H9 (cell line): ENCODE data around the gene LBH. TPM values are rescaled to one million over a fixed set of nuclear protein-coding genes. Genes with fewer than 3 reads are reported as not detected.

ENCODE experiments used
- DNase-seq: peaks from one replicate; pipeline ENCODE4 v3.0.0-alpha.2; 2017
- H2AFZ ChIP-seq: one replicate; pipeline ENCODE4 v1.6.1; 2013; ENCODE audit warnings: mild to moderate bottlenecking, low read length, control low read depth, moderate library complexity
- H2AK5ac ChIP-seq: 2 replicates; pipeline ENCODE4 v1.6.1; 2013; ENCODE audit warnings: low read length, control low read depth, mixed read lengths; ENCODE audit not compliant: insufficient read length
- H2BK120ac ChIP-seq: one replicate; pipeline ENCODE4 v1.6.1; 2013; ENCODE audit warnings: low read depth, mild to moderate bottlenecking, low read length, control low read depth, inconsistent platforms; ENCODE audit not compliant: poor library complexity, severe bottlenecking
- H2BK12ac ChIP-seq: 2 replicates; pipeline ENCODE4 v1.6.1; 2013; ENCODE audit warnings: low read length, control low read depth, mixed read lengths, low read depth; ENCODE audit not compliant: insufficient read length
- H2BK15ac ChIP-seq: 2 replicates; pipeline ENCODE4 v1.6.1; 2013; ENCODE audit warnings: low read depth, low read length, control low read depth
- H2BK20ac ChIP-seq: one replicate; pipeline ENCODE4 v1.6.1; 2013; ENCODE audit warnings: low read depth, mild to moderate bottlenecking, low read length, control low read depth, inconsistent platforms; ENCODE audit not compliant: poor library complexity, severe bottlenecking
- H2BK5ac ChIP-seq: 2 replicates; pipeline ENCODE4 v1.6.1; 2013; ENCODE audit warnings: low read length, control low read depth, mixed read lengths; ENCODE audit not compliant: insufficient read length
- H3K14ac ChIP-seq: 2 replicates; pipeline ENCODE4 v1.6.1; 2013; ENCODE audit warnings: low read length, control low read depth; ENCODE audit not compliant: insufficient read depth
- H3K18ac ChIP-seq: 2 replicates; pipeline ENCODE4 v1.6.1; 2013; ENCODE audit warnings: low read depth, mild to moderate bottlenecking, mixed read lengths, low read length, control low read depth; ENCODE audit not compliant: insufficient read length
- H3K23ac ChIP-seq: 2 replicates; pipeline ENCODE4 v1.6.1; 2013; ENCODE audit warnings: low read length, control low read depth, mixed read lengths, low read depth; ENCODE audit not compliant: insufficient read length
- H3K23me2 ChIP-seq: 2 replicates; pipeline ENCODE4 v1.6.1; 2013; ENCODE audit warnings: low read depth, mild to moderate bottlenecking, mixed read lengths, low read length, control low read depth; ENCODE audit not compliant: insufficient read length, poor library complexity, severe bottlenecking
- H3K27ac ChIP-seq: 2 replicates; pipeline ENCODE4 v1.5.1; 2013; ENCODE audit warnings: low read length, control low read depth, mixed read lengths, low read depth; ENCODE audit not compliant: insufficient read length
- H3K27me3 ChIP-seq: 2 replicates; pipeline ENCODE4 v1.6.1; 2013; ENCODE audit warnings: low read length, control low read depth, inconsistent platforms; ENCODE audit not compliant: insufficient read depth
- H3K4ac ChIP-seq: 2 replicates; pipeline ENCODE4 v1.6.1; 2013; ENCODE audit warnings: low read depth, mild to moderate bottlenecking, control low read depth, inconsistent platforms, low read length, moderate library complexity
- H3K4me1 ChIP-seq: 2 replicates; pipeline ENCODE4 v1.6.1; 2013; ENCODE audit warnings: low read length, control low read depth, inconsistent platforms; ENCODE audit not compliant: insufficient read depth
- H3K4me2 ChIP-seq: 2 replicates; pipeline ENCODE4 v1.6.1; 2013; ENCODE audit warnings: low read length, control low read depth, mixed read lengths; ENCODE audit not compliant: insufficient read length, insufficient read depth
- H3K56ac ChIP-seq: 2 replicates; pipeline ENCODE4 v1.6.1; 2013; ENCODE audit warnings: low read depth, mild to moderate bottlenecking, mixed read lengths, low read length, control low read depth; ENCODE audit not compliant: insufficient read length
- H3K79me1 ChIP-seq: 2 replicates; pipeline ENCODE4 v1.6.1; 2013; ENCODE audit warnings: low read depth, mild to moderate bottlenecking, moderate library complexity, low read length, control low read depth, inconsistent platforms; ENCODE audit not compliant: insufficient read depth, poor library complexity, severe bottlenecking
- H3K79me2 ChIP-seq: 2 replicates; pipeline ENCODE4 v1.6.1; 2013; ENCODE audit warnings: low read length, control low read depth, inconsistent platforms; ENCODE audit not compliant: insufficient read depth
- H3K9ac ChIP-seq: 2 replicates; pipeline ENCODE4 v1.6.1; 2013; ENCODE audit warnings: low read length, control low read depth, mixed read lengths; ENCODE audit not compliant: insufficient read length; ENCODE audit errors: extremely low read depth
- H3K9me3 ChIP-seq: one replicate; pipeline ENCODE4 v1.6.1; 2013; ENCODE audit warnings: low read depth, low read length, inconsistent platforms; ENCODE audit not compliant: control insufficient read depth
- H3T11ph ChIP-seq: one replicate; pipeline ENCODE4 v1.6.1; 2013; ENCODE audit warnings: mild to moderate bottlenecking, low read length, control low read depth, inconsistent platforms
- H4K20me1 ChIP-seq: one replicate; pipeline ENCODE4 v1.6.1; 2013; ENCODE audit not compliant: control insufficient read depth, insufficient read length, insufficient read depth
- H4K5ac ChIP-seq: 2 replicates; pipeline ENCODE4 v1.6.1; 2013; ENCODE audit warnings: low read depth, mild to moderate bottlenecking, mixed read lengths, low read length, control low read depth; ENCODE audit not compliant: insufficient read length
- H4K8ac ChIP-seq: replicated peaks from 2 replicates; pipeline ENCODE4 v1.6.1; 2013; ENCODE audit warnings: low read length, control low read depth, mixed read lengths, low read depth; ENCODE audit not compliant: insufficient read length
- H4K91ac ChIP-seq: 2 replicates; pipeline ENCODE4 v1.6.1; 2013; ENCODE audit warnings: low read depth, mild to moderate bottlenecking, moderate library complexity, mixed read lengths, low read length, control low read depth; ENCODE audit not compliant: insufficient read length
- H3K27ac Mint-ChIP-seq, 3 experiments: 2 replicates in 2 of 3; 3 replicates in 1 of 3; pipeline ENCODE4 v1.8.0; 2020 to 2021; ENCODE audit warnings: mixed read lengths in 3 of 3, mild to moderate bottlenecking in 1 of 3, moderate library complexity in 1 of 3
- H3K27me3 Mint-ChIP-seq: 2 replicates; pipeline ENCODE4 v1.8.0; 2021; ENCODE audit warnings: low read depth, mild to moderate bottlenecking, moderate library complexity, mixed read lengths
- H3K36me3 Mint-ChIP-seq, 3 experiments: 2 replicates in 2 of 3; 3 replicates in 1 of 3; pipeline ENCODE4 v1.8.0; 2020 to 2021; ENCODE audit warnings: low read depth in 3 of 3, mixed read lengths in 3 of 3; ENCODE audit not compliant: insufficient read depth in 1 of 3
- H3K4me1 Mint-ChIP-seq, 2 experiments: 2 replicates each; pipeline ENCODE4 v1.8.0; 2020; ENCODE audit warnings: mixed read lengths in 2 of 2
- H3K4me3 Mint-ChIP-seq, 2 experiments: 2 replicates in 1 of 2; 3 replicates in 1 of 2; pipeline ENCODE4 v1.8.0; 2020 to 2021; ENCODE audit warnings: mild to moderate bottlenecking in 2 of 2, mixed read lengths in 2 of 2, moderate library complexity in 1 of 2
- H3K9me3 Mint-ChIP-seq, 2 experiments: 2 replicates in 1 of 2; 3 replicates in 1 of 2; pipeline ENCODE4 v1.8.0; 2020; ENCODE audit warnings: mild to moderate bottlenecking in 2 of 2, mixed read lengths in 2 of 2, moderate library complexity in 1 of 2
- WGBS: extraction: QIAGEN DNeasy Blood & Tissue Kit; methylation state at CpG from one replicate; pipeline ENCODE4 v1.1.7; 2013; ENCODE audit warnings: missing lambda C conversion rate, low lambda C conversion rate, mixed read lengths; ENCODE audit not compliant: insufficient read length; ENCODE audit errors: extremely low coverage; 5-methylcytosine and 5-hydroxymethylcytosine counted together
- total RNA-seq: library from RNA; stranded (reverse); gene quantifications from 2 replicates; pipeline ENCODE4 v1.2.1, GENCODE V29; 2021
- TF ChIP-seq, protein P1 (sequence below): fragments of 200-600 bp; sonication (generic); conservative IDR thresholded peaks from 3 replicates; pipeline ENCODE4 v1.8.0; 2021; ENCODE audit warnings: antibody characterized with exemption, mild to moderate bottlenecking

The LBH gene
- total RNA-seq, 1 experiment from 2014 or later: 53.0 TPM

DNA sequence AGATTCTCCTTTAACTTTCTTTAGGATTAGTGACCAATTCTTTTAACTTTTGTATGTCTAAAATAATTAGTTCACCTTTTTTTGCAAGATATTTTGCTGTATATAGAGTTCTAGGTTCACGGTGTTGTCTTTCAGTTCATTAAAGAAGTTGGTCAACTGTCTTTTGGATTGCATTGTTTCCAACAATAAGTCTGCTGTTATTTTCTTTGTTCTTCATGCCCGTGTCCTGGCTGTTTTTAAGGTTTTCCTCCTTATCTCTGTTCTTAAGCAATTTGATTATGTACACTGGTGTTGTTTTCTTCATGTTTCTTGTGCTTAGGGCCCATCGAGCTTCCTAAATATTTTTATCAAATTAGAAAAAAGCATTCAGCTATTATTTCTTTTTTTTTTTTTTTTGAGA is 54.4 kb downstream of the LBH start:
- Histone ChIP-seq H3T11ph (no peak overlapping the region), H3K4me1 (peaks cover 17% of the 10 kb centered on the region; the same call in 1 of the 2 replicates), H3K27me3 (no peaks in the 10 kb centered on the region), H2BK20ac (no peak overlapping the region), H4K8ac (no peak overlapping the region), H2AK5ac (no peak overlapping the region), H4K91ac (no peak overlapping the region), H3K27ac (no peak overlapping the region), H2BK12ac (no peak overlapping the region), H3K9ac (no peak overlapping the region), H3K9me3 (no peaks in the 10 kb centered on the region), H2BK15ac (no peak overlapping the region), H3K23ac (no peak overlapping the region), H2BK5ac (no peak overlapping the region), H3K14ac (no peak overlapping the region), H3K18ac (no peak overlapping the region), H2BK120ac (no peak overlapping the region), H3K4me2 (no peak overlapping the region), H4K5ac (no peak overlapping the region), H3K56ac (no peak overlapping the region), H3K79me2 (no peaks in the 10 kb centered on the region), H4K20me1 (no peaks in the 10 kb centered on the region), H3K4ac (no peak overlapping the region), H2AFZ (no peak overlapping the region), H3K79me1 (no peaks in the 10 kb centered on the region), H3K23me2 (no peaks in the 10 kb centered on the region)
- Mint-ChIP-seq H3K9me3 (0 out of 5 replicates have a peak, but pooled peaks cover 0 to 2% of the 10 kb centered on the region in 2 experiments), H3K27me3 (no peaks in the 10 kb centered on the region), H3K36me3 (no peaks in the 10 kb centered on the region), H3K4me1 (peaks cover 41 to 45% of the 10 kb centered on the region in 2 experiments), H3K4me3 (no peak overlapping the region), H3K27ac (peak overlapping the region in 1 of 3 experiments; percentile 73; a peak in 2 of 7 replicates)
- WGBS: no CpG with 5 or more reads among the region's 3 CpGs
- no peak for DNase-seq
- TF ChIP-seq, protein P1, sequence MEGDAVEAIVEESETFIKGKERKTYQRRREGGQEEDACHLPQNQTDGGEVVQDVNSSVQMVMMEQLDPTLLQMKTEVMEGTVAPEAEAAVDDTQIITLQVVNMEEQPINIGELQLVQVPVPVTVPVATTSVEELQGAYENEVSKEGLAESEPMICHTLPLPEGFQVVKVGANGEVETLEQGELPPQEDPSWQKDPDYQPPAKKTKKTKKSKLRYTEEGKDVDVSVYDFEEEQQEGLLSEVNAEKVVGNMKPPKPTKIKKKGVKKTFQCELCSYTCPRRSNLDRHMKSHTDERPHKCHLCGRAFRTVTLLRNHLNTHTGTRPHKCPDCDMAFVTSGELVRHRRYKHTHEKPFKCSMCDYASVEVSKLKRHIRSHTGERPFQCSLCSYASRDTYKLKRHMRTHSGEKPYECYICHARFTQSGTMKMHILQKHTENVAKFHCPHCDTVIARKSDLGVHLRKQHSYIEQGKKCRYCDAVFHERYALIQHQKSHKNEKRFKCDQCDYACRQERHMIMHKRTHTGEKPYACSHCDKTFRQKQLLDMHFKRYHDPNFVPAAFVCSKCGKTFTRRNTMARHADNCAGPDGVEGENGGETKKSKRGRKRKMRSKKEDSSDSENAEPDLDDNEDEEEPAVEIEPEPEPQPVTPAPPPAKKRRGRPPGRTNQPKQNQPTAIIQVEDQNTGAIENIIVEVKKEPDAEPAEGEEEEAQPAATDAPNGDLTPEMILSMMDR: no peak
